ENCODE measurements around the gene SPAG6.

The SPAG6 gene

DNA sequence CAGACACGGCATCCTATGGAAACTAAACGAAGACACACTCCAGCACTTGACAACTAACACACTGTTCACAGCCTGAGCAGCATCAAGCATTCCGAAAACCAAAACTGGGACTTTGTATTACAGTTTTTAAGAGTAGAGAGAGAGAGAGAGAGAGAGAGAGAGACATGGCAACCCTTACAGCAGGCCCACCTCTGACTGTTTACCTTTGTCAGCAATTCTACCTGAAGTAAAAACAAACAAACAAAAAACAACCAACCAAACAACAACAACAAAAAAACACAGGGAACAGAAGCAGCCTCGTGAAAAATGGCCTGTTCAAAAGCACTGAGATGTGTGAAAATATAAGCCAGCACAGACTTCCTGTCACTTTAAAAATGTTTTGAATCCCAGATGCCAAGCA, 118.0 kb downstream of the SPAG6 start:
- Histone ChIP-seq H3K9me3 (ENCODE audit: control insufficient read depth, low read length) (no peaks in the 10 kb centered on the region), H3K4me1 (ENCODE audit: control insufficient read depth, insufficient read depth, low read length, poor library complexity, severe bottlenecking) (no peaks in the 10 kb centered on the region), H3K27ac (ENCODE audit: insufficient read depth, low read length, poor library complexity, severe bottlenecking) (no peak overlapping the region), H3K36me3 (ENCODE audit: control insufficient read depth, insufficient read depth, low read length) (no peaks in the 10 kb centered on the region), H3K4me3 (ENCODE audit: insufficient read depth, low read depth, low read length, poor library complexity, severe bottlenecking) (no peak overlapping the region), H3K27me3 (replicated peaks; ENCODE audit: control insufficient read depth, insufficient read depth, low read length, poor library complexity, severe bottlenecking) (no peaks in the 10 kb centered on the region)
- no peak for DNase-seq

DNA sequence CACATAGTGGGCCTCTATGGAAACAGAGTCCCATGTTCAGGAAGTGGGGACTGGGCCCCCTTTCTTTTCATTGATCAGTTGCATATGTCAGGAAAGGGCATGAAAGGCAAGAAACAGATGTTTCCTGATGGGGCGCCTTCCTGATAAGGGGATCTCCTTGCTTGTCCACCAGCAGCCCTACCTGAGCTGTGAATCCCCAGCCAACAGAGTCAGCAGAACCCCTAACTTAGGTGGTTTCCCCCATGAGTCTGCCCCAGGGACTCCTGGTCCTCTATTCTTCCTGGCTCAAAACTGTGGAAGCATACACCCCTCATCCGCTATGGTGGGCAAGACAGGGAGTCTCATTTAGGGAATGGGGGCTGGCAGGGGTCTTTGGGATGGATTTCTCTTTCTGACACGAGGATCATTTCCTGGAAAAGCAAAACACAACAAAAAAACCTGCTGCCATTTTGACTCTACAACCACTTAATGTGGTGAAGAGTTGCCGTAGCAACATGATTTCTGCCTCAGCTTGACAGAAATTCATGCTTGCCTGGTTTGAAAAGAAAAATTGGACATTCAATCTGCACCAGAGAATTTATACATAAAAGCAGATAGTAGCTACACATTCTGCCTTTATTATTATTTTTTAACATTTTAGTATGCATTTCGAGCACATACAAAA, 119.8 kb downstream of the SPAG6 start:
- DNase-seq: no peak
- Histone ChIP-seq H3K36me3 (ENCODE audit: control insufficient read depth, insufficient read depth, low read length) (no peaks in the 10 kb centered on the region), H3K27me3 (replicated peaks; ENCODE audit: control insufficient read depth, insufficient read depth, low read length, poor library complexity, severe bottlenecking) (no peaks in the 10 kb centered on the region), H3K27ac (ENCODE audit: insufficient read depth, low read length, poor library complexity, severe bottlenecking) (no peak overlapping the region), H3K9me3 (ENCODE audit: control insufficient read depth, low read length) (no peaks in the 10 kb centered on the region), H3K4me1 (ENCODE audit: control insufficient read depth, insufficient read depth, low read length, poor library complexity, severe bottlenecking) (no peaks in the 10 kb centered on the region), H3K4me3 (ENCODE audit: insufficient read depth, low read depth, low read length, poor library complexity, severe bottlenecking) (no peak overlapping the region)

- Histone ChIP-seq H3K4me3 (ENCODE audit: insufficient read depth, low read depth, low read length, poor library complexity, severe bottlenecking) (no peak overlapping the region), H3K27me3 (replicated peaks; ENCODE audit: control insufficient read depth, insufficient read depth, low read length, poor library complexity, severe bottlenecking) (no peaks in the 10 kb centered on the region), H3K4me1 (ENCODE audit: control insufficient read depth, insufficient read depth, low read length, poor library complexity, severe bottlenecking) (no peaks in the 10 kb centered on the region), H3K27ac (ENCODE audit: insufficient read depth, low read length, poor library complexity, severe bottlenecking) (no peak overlapping the region), H3K36me3 (ENCODE audit: control insufficient read depth, insufficient read depth, low read length) (no peaks in the 10 kb centered on the region), H3K9me3 (ENCODE audit: control insufficient read depth, low read length) (no peaks in the 10 kb centered on the region)
- no peak for DNase-seq
These were observed 121.6 kb downstream of the SPAG6 start for GRCh38 chr10:22466763-22467334.

All from effector memory CD4-positive, alpha-beta T cell (primary cell).